GM19238 (cell line): Measurements from ENCODE around the gene ITGB7.

Source experiments
- DNase-seq: peaks from one replicate; pipeline ENCODE4 v3.0.0; 2011; ENCODE audit warnings: low spot score; ENCODE audit not compliant: insufficient read length

ITGB7 gene, protein sequence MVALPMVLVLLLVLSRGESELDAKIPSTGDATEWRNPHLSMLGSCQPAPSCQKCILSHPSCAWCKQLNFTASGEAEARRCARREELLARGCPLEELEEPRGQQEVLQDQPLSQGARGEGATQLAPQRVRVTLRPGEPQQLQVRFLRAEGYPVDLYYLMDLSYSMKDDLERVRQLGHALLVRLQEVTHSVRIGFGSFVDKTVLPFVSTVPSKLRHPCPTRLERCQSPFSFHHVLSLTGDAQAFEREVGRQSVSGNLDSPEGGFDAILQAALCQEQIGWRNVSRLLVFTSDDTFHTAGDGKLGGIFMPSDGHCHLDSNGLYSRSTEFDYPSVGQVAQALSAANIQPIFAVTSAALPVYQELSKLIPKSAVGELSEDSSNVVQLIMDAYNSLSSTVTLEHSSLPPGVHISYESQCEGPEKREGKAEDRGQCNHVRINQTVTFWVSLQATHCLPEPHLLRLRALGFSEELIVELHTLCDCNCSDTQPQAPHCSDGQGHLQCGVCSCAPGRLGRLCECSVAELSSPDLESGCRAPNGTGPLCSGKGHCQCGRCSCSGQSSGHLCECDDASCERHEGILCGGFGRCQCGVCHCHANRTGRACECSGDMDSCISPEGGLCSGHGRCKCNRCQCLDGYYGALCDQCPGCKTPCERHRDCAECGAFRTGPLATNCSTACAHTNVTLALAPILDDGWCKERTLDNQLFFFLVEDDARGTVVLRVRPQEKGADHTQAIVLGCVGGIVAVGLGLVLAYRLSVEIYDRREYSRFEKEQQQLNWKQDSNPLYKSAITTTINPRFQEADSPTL

DNA sequence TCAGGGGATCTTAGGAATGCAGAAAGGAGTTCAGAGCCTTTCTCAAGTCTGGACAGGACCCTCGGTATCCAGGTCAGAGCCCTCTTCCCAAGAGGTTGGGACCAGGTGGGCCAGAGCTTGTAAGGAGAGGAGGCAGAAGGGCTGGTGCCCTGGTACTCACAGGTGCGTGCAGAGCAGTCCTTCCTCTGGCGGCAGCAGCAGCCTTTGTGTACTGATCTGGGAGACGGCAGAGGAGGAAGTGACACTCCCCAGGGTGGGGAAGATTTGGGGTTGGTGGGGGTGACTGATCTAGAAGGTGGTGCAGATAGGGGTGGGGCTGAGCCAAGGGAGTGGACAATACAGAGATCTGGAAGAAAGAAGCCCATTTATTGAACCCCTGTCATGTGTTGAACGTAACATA lies at the start of gene ITGB7:
TSS of gene ITGB7 (minus strand) at position 210 of the 400 bp plus-strand sequence. CDS start 6,808 bp downstream, outside the sequence.
- peak; percentile 74 for DNase-seq

DNA sequence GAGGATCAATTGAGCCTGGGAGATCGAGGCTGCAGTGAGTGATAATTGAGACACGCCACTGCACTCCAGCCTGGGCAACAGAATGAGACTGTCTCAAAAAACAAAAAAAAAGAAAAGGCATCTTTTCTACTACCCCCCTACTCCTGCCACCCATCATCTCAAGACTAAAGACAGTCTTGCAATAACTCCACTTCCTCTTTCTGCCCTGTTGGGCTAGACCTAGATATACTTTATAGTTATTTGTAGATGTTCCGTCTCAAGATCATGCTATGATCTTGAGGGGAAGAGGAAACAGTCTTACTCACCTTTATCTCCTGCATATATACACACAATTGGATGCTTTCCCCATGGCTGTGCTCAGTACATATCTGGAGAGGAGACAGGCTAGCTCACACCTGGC lies 48.9 kb upstream of the ITGB7 start:
- DNase-seq, result no peak

DNA sequence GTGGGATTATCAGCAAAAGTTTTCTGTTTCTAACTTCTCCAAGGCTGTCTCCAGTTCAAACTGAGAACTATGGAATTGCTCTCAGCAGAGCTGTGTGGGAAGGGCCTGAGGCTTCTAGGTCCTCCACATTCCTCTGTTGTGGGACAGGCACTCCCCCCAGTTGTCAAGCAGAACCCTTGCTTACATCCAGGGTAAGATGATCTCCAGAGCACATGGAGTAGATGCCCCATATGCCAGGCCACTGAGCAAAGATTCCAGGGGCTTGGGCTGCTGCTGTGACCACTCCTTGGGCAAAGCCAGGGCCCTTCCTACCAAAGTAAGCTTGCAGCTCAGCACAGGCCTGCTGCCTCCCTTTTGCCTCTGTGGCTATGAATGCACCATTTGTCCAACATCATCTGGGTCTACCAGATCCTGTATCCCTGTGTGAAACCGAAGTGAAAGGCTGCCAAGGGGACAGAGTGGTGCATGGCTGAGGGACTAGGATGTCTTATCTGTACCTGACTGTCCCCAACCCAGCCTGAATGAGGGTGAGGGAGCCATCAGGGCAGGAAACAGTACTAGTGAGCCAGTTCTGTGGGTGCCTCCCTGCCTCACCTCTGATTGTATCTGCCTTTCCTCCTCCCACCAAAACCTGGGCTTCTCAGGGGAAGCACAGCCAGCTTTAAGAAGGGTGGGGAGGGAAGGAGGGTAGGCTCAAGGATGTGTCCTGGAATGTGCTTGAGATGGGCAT lies 47.9 kb upstream of the ITGB7 start:
- no peak for DNase-seq

DNA sequence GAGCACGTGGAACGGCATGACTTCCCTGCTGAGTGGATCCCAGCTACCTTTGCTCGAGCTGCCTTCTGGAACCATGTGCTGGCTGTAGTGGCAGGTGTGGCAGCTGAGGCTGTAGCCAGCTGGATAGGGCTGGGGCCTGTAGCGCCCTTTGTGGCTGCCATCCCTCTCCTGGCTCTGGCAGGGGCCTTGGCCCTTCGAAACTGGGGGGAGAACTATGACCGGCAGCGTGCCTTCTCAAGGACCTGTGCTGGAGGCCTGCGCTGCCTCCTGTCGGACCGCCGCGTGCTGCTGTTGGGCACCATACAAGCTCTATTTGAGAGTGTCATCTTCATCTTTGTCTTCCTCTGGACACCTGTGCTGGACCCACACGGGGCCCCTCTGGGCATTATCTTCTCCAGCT lies 46.2 kb upstream of the ITGB7 start:
- no peak for DNase-seq

DNA sequence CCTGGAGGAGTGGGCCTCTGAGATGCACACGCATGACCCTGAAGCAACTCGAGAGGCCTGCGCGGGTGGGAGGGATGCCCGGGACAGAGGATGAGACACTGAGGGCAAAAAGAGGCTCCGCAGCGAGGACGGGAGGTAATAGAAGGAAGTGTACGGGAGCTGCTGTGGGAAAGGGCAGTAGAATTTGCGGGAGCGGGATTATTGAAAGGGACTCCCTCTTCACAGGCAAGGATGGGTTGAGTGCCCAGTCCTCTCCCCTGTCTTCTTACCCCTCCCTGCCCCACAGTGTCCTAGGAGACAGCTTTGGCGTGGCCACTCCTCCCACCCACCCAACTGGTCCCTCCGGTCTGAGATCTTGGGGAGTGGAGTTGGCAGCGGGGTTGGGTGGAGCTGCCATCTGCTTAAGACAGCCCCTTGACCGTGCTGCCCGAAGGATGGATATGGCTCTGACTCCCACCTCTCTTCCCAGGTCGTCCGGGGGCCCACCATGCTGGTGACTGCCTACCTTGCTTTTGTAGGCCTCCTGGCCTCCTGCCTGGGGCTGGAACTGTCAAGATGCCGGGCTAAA lies 45.4 kb upstream of the ITGB7 start:
- no peak for DNase-seq

DNA sequence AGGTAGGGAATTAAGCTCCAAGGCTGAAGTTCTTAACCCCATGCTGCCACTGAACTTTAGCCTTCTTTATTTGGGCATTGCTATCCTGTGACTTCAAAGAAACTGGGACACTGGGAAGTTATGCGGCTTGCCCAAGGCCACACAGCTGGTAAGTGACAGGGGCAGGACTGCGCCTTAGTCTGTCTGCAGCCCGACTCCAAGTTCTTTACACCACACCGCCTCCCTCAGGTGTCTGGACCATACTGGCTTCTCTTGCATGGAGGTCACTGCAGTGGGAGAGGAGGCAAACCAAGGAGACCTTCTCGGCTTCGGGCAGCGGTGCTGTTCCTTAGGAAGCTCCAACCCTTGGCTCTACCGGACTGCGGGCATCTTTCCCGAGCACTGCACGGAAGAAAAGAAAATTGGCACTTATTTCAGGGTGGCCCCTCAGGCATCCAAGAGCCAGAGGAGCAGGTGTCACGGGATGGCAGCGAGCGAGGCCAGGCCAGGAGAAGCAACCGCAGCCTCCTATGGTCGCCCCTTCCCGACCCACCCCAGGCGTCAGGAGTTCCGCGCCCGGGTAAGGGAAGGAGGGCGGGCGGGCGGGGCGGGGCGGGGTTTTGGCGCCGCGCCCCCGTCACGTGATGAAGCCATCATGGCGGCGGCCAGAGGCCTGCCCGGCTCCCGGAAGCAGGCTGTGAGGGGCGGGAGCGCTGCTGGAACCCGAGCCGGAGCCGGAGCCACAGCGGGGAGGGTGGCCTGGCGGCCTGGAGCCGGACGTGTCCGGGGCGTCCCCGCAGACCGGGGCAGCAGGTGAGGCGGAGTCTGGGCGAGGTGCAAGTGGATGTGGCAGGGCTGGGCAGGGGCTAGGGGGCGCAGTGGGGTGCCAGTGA lies 44.7 kb upstream of the ITGB7 start:
- peak; percentile 93 for DNase-seq

DNA sequence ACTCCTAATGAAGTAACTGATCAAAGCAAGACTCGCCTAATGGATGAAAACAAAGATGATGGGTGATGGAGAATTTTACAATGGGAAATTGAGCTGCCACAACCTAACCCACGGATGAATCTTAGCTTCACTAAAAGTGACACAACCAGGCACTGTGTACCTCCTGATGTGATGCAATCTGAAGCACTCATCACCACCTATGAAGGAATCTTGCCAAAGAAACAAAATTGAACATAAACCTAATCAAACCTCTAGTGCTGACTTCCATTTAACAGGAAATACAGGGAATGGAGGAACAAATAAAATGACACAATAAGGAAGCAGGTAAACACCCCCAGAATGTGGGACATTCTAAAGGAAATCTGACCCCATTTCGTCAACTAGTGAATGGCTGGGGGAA lies 38.2 kb upstream of the ITGB7 start:
- no peak for DNase-seq

DNA sequence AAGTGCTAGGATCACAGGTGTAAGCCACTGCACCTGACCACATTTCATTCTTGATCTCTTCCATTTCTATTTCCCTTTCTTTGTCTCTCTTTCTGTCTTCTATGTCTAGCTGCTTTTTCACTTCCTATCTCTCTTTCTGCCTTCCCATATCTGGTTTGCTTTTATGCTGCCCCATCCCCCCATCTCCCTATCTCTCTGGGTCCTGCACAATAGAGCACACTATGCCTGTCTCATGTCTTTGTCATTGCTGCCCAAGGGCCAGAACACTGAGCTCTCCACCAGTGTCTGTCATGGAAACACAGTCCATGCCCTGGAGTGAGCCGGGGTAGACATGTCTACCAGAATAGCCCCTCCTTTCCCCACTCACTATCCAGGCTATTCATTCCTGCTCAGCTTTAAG lies 37.3 kb upstream of the ITGB7 start:
- no peak for DNase-seq

DNA sequence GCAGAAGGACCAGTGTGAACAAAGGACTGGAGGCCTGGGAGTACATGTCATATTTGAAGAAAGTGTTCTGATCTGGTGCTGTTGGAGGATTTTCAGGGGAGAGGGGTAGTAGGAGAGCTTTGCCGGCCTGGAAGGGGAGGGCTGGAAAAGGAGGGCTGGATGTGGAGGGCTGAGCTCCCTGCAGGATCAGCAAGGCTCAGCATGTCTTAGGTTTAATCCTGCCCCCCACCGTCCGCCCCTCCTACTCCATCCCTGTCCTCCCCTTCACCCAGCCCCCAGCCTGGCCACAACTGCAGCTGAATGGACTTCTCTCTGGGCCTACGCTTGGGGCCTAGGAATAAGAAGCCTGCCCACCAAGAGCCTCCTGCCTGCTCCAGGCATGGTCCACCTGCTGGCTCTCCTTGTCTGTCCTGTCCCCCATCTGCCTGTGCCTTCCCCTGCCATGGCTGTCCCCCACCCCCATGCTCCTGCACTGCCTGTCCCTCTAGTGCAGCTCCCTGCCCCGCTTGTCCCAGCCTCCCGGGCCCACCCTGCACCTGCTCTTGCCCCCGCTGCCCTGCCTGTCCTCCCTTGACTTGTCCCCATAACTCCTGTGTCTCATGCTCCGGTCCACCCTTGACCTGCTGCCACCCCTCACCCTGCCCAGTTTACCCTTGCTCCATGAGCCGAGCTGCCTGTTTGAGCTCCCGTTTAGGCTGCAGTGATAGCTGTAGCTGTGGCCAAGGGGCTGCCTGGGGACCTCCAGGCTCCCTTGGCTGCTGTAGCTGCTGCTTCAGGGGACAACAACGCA lies 34.8 kb upstream of the ITGB7 start:
- DNase-seq, result no peak

DNA sequence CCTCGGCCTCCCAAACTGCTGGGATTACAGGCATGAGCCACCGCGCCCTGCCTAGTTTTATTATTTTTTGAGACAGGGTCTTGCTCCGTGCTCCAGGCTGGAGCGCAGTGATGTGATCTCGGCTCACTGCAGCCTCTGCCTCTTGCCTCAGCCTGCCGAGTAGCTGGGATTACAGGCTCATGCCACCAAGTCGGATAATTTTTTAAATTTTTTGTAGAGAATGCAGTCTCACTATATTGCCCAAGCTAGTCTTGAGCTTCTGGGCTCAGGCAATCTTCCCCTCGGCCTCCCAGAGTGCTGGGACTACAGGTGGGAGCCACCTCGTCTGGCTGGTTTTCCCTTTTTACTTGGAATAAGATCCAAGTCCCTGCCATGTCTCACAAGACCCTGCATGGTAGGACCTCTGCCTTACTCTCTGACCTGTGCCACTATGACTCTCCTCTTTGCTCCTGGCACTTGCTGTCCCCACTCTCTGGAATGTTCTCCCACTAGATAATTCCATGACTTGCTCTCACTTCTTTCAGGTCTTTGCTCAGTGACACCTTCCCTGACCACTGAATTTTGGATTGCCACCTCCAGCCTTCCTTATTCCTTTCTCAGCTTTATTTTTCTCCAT lies 32.7 kb upstream of the ITGB7 start:
- DNase-seq, result no peak

DNA sequence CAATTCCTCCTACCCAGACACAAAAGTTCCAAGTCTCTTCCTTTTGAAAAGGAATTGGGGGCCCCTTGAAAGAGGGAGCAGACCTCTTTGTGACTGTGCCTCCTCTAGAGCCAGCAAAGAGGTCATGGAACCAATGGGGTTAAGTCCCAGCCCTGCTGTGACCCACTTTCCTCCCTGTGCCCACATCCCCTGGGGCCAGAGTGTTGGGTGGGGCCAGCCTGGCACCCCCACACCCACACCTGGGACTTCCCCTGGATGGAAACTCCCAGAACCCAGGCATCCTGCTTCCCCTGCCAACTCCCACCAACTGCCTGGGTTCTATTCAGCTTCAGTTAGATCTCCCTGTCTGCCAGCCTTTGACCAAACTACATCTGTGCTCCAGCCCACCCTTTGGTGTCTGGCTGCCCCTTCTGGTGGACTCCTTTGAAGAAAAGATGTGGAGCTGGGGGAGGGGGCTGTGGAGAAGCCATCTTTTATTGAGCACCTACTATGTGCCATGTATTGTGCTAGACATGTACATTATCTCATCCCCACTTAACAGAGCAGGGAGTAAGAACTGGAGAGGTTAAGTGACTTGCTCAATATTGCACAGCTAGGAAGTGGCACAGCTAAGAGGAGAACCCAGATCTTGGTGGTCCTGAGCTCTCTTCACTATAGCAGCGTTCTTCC lies 29.5 kb upstream of the ITGB7 start:
- DNase-seq, result no peak

DNA sequence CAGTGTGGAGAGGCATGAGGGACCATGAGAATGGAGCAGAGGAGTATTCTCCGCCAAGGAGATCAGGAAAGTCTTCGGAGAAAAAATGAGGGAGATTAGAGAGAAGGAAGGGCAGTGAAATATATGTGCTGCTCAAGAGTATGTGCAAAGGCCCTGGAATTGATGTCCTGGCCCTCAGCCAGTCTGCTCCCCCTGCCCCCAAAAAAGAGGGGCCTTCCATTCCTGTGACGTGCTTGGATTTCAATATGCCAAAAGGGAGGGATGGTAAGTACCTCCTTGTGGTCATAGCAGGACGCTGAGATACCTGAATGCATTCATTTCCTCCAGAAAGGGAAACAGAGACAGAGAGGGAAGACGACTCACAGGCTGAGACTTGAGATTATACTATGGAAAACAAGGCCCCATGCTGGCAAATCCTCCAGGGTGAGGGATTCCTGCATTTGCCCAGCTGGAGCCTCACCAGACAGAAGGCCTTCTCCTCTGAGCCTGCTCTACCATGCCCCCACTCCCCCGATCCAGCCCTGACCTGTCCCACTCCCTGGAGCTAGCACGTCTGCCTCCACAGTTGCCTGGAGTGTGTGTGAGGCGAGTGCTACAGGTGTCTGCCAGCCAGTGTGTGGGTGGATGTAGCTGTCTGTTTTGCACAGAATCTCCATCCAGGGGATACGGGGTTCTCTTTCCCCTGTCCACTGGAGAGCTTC lies 28.8 kb upstream of the ITGB7 start:
- no peak for DNase-seq

DNA sequence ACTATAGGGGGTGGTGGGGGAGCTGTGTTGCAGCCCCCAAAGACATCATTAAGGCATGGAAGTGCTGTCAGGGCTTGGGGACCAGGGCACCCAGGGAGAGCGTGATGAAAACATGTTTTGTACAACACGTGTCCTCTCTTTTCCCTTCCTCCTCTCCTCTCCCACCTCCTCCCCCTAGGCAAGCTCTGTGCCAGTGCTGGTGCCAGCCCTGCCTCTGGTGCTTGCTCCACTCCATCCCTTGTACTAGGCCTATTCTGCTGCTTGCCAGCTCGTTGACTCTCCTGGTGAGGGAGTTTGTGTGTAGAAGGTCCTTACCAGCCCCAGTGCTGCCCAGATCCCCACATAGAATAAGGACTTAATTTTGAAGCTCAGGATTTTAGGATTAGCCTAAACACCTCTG lies 28.1 kb upstream of the ITGB7 start:
- no peak for DNase-seq

DNA sequence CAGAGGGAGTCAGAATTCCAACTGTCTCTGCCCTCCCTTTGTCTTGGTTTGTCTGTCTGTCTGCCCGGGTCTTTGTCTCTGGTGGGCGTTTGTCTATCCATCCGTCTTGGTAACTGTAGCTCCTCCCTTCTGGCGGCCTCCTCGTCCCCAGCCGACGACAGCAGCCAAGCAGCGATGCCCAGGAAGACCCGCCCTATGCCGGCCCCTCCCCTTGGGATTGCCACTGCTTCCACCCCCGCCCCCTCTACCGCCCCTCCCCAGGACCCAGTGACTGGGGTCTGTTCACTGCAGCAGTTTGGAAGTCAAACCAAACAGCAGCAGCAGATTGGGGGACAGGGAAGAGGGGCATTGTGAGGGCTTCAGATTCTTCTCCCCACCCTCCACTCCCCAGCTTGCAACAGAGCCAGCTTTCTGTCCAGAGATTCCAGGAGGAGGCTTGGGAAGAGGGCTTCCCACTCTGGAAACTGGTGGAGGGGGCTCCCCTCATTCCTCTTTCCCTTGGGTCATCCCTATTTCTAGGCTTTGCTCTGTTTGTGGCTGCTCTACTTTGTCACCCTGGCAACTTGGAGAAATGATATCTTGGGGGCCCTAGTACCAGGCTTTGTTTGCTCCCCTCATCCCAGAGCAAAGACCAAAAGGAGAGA lies 27.3 kb upstream of the ITGB7 start:
- DNase-seq, result no peak

DNA sequence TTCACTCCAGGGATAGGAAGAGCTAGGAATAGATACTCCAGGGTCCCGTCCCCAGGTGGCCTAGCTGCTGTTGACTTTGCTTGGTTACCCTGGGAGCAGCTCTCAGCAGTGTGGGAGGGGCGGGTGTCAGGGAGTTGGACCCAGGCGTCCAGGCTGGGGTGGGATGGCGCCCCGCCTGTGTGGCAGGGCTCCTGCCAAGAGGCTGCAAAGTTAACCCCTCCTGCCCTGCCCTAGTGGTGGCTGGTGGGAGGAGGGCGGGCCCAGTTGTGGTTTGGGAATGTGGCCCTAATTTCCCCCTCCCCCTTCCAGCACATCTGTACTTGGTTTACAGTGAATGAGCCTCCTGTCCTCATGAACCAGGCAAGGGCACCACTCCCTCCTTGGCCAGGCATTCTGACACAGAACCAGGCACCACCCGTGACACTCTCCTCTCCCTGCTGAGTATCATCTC lies 26.6 kb upstream of the ITGB7 start:
- no peak for DNase-seq

DNA sequence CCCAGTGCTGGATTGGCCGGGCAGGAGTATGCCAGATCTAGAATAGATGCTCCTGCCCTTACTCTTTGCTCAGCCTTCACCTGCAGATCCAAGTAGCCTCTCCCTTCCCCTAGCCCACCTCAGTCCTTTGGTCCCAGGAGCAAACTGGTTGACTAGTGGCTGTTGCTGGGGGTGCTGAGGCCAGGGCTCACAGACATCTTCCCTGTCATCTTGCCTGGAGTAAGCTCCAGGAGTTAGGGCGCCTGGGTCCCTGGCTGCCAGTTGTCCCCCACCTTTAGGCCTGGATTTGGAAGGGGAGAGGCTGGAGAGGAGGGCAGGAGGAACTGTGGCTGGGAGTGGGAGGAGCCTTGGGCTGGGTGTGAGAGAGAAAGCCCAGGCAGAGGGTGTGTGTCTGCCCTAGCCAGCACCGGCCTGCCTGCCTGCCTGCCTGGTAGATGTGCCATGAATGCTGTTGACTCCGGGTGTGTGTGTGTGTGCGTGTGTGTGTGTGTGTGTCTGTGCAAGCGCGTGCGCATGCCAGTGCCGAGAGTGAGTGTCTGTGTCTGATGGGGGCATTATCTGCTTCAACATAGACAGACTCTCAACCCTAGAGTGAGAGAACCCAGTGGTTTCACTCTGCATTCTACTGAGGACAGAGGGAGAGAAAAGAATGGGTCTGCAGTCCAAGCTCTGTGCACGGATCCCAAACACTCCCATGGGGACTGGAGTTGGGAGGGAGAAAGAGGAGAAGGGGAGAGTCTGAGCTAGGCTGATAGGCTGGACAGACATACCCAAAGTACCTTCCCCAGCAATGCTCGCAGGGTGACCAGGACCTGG lies 25.8 kb upstream of the ITGB7 start:
- DNase-seq, result no peak
